AG09319 (cell line): ENCODE results near the gene PIK3C2B.
"Not testable (repeated sequence)": the region's sequence is repeated elsewhere in the genome, so short reads cannot be mapped to it uniquely, and the experiment has no call there.

ENCODE experiments used
- DNase-seq: peaks from one replicate; pipeline ENCODE4 v3.0.0-alpha.2; 2010; ENCODE audit warnings: low read depth; ENCODE audit errors: extremely low read depth
- CTCF ChIP-seq: IDR thresholded peaks from 2 replicates; pipeline ENCODE4 v1.5.1; 2011; ENCODE audit warnings: low read depth, mild to moderate bottlenecking, inconsistent platforms, low read length, moderate library complexity

PIK3C2B gene

GRCh38 chr1:204528241-204528640 is 33.6 kb upstream of the PIK3C2B start:
- DNase-seq: no peak
- no peak for TF ChIP-seq CTCF

GRCh38 chr1:204524986-204525385 is 30.4 kb upstream of the PIK3C2B start:
- no peak for DNase-seq
- TF ChIP-seq CTCF: no peak

GRCh38 chr1:204523605-204524215 is 29.1 kb upstream of the PIK3C2B start:
- DNase-seq: no peak
- TF ChIP-seq CTCF: no peak

GRCh38 chr1:204521941-204522521 is 27.4 kb upstream of the PIK3C2B start:
- DNase-seq: not testable (repeated sequence)

- no peak for DNase-seq
- no peak for TF ChIP-seq CTCF
Measured at GRCh38 chr1:204520834-204521709, 26.5 kb upstream of the PIK3C2B start.

GRCh38 chr1:204517382-204517781 is 22.8 kb upstream of the PIK3C2B start:
- not testable (repeated sequence) for DNase-seq

- peak; percentile 90 for DNase-seq
- no peak for TF ChIP-seq CTCF
Measured at GRCh38 chr1:204516180-204516879, 21.7 kb upstream of the PIK3C2B start, which contains the start of gene MDM4. Gene MDM4 (plus strand): TSS chr1:204516406. CDS start chr1:204525519, 9,113 bp downstream.

- DNase-seq: no peak
- no peak for TF ChIP-seq CTCF
Measured at GRCh38 chr1:204514828-204515227, 20.2 kb upstream of the PIK3C2B start.
